GM23338 (cell line): ENCODE results near the gene SRGAP1. TPM values are rescaled to one million over a fixed set of nuclear protein-coding genes. Genes with fewer than 3 reads are reported as not detected.

Experiments
- ATAC-seq: fragments of 200-7000 bp; cut with Tn5 transposase; 3 replicates; pipeline ENCODE4 v1.9.1; 2020
- DNase-seq: peaks from one replicate; pipeline ENCODE4 v3.0.0-alpha.2; 2015; ENCODE audit warnings: low spot score
- H2AFZ ChIP-seq: fragments of 200-600 bp; sonication (generic); 2 replicates; pipeline ENCODE4 v1.8.0; 2016; ENCODE audit warnings: antibody characterized with exemption, mild to moderate bottlenecking, moderate library complexity
- H3F3A ChIP-seq: fragments of 200-600 bp; sonication (generic); replicated peaks from 2 replicates; pipeline ENCODE4 v1.8.0; 2017; ENCODE audit warnings: antibody characterized with exemption, mixed run types, low read depth
- H3K27ac ChIP-seq: fragments of 200-600 bp; sonication (generic); 2 replicates; pipeline ENCODE4 v1.6.1; 2016; ENCODE audit warnings: low read depth
- H3K27me3 ChIP-seq: fragments of 200-600 bp; sonication (generic); 2 replicates; pipeline ENCODE4 v1.8.0; 2016; ENCODE audit warnings: mild to moderate bottlenecking, mixed run types, moderate library complexity; ENCODE audit not compliant: insufficient read depth
- H3K36me3 ChIP-seq: fragments of 200-600 bp; sonication (generic); 2 replicates; pipeline ENCODE4 v1.8.0; 2016; ENCODE audit warnings: mild to moderate bottlenecking; ENCODE audit not compliant: insufficient read depth
- H3K4me1 ChIP-seq: fragments of 200-600 bp; sonication (generic); 2 replicates; pipeline ENCODE4 v1.8.0; 2016; ENCODE audit warnings: mild to moderate bottlenecking, moderate library complexity; ENCODE audit not compliant: insufficient read depth
- H3K4me2 ChIP-seq: fragments of 200-600 bp; sonication (generic); 2 replicates; pipeline ENCODE4 v1.7.1; 2017; ENCODE audit warnings: mixed run types
- H3K4me3 ChIP-seq: fragments of 200-600 bp; sonication (generic); 2 replicates; pipeline ENCODE4 v1.6.1; 2016; ENCODE audit warnings: mixed run types
- H3K79me2 ChIP-seq: fragments of 200-600 bp; sonication (generic); replicated peaks from 2 replicates; pipeline ENCODE4 v1.8.0; 2017; ENCODE audit warnings: mild to moderate bottlenecking; ENCODE audit not compliant: insufficient read depth
- H3K9me2 ChIP-seq: fragments of 200-600 bp; sonication (generic); 2 replicates; pipeline ENCODE4 v1.8.0; 2017; ENCODE audit not compliant: insufficient read depth
- H4K20me1 ChIP-seq: fragments of 200-600 bp; sonication (generic); replicated peaks from 2 replicates; pipeline ENCODE4 v1.8.0; 2017; ENCODE audit warnings: mild to moderate bottlenecking; ENCODE audit not compliant: insufficient read depth
- H3K27ac Mint-ChIP-seq: 2 replicates; pipeline ENCODE4 v1.8.0; 2020; ENCODE audit warnings: inconsistent platforms, mild to moderate bottlenecking, moderate library complexity, mixed read lengths
- H3K27me3 Mint-ChIP-seq: 3 replicates; pipeline ENCODE4 v1.8.0; 2022; ENCODE audit warnings: low read depth, mild to moderate bottlenecking, moderate library complexity, mixed read lengths, inconsistent platforms; ENCODE audit not compliant: insufficient read depth, poor library complexity
- H3K36me3 Mint-ChIP-seq: 3 replicates; pipeline ENCODE4 v1.8.0; 2021; ENCODE audit warnings: low read depth, mild to moderate bottlenecking, inconsistent platforms, moderate library complexity, mixed read lengths
- H3K4me1 Mint-ChIP-seq: 3 replicates; pipeline ENCODE4 v1.8.0; 2020; ENCODE audit warnings: mild to moderate bottlenecking, inconsistent platforms, mixed read lengths
- H3K4me3 Mint-ChIP-seq: 3 replicates; pipeline ENCODE4 v1.8.0; 2021; ENCODE audit warnings: moderate library complexity, mild to moderate bottlenecking, inconsistent platforms, mixed read lengths
- H3K9me3 Mint-ChIP-seq: 3 replicates; pipeline ENCODE4 v1.8.0; 2020; ENCODE audit warnings: moderate library complexity, mild to moderate bottlenecking, inconsistent platforms, mixed read lengths
- CREB1 ChIP-seq: fragments of 250-450 bp; sonication (Bioruptor Pico); IDR thresholded peaks from 2 replicates; pipeline ENCODE4 v1.5.0; 2020; ENCODE audit warnings: low read depth, mild to moderate bottlenecking, moderate library complexity
- CTCF ChIP-seq, 2 experiments: fragments of 200-600 bp in 1 of 2; sonication (generic) in 1 of 2; conservative IDR thresholded peaks; 2 replicates each; pipeline versions ENCODE4 v1.5.1 to v1.6.1; 2016 to 2017; ENCODE audit warnings: antibody characterized with exemption in 2 of 2, low read depth in 2 of 2, mild to moderate bottlenecking in 2 of 2, moderate library complexity in 1 of 2
- ETS1 ChIP-seq: IDR thresholded peaks from 2 replicates; pipeline ENCODE4 v1.6.1; 2016; ENCODE audit warnings: antibody characterized with exemption
- EZH2 ChIP-seq: fragments of 200-600 bp; sonication (generic); IDR thresholded peaks from one replicate; pipeline ENCODE4 v1.8.0; 2017; ENCODE audit warnings: antibody characterized with exemption, mild to moderate bottlenecking, low read depth; ENCODE audit not compliant: unreplicated experiment
- EZH2phosphoT487 ChIP-seq: fragments of 200-600 bp; sonication (generic); IDR thresholded peaks from one replicate; pipeline ENCODE4 v1.8.1; 2018; ENCODE audit warnings: antibody characterized with exemption; ENCODE audit not compliant: unreplicated experiment
- JUNB ChIP-seq: IDR thresholded peaks from one replicate; pipeline ENCODE4 v1.6.1; 2016; ENCODE audit warnings: antibody characterized with exemption; ENCODE audit not compliant: unreplicated experiment
- NANOG ChIP-seq: IDR thresholded peaks from 2 replicates; pipeline ENCODE4 v1.6.1; 2016; ENCODE audit warnings: antibody characterized with exemption, borderline replicate concordance
- POLR2AphosphoS5 ChIP-seq: IDR thresholded peaks from 2 replicates; pipeline ENCODE4 v1.6.1; 2016; ENCODE audit warnings: antibody characterized with exemption, low read depth
- REST ChIP-seq: IDR thresholded peaks from one replicate; pipeline ENCODE4 v1.6.1; 2018; ENCODE audit warnings: antibody characterized with exemption; ENCODE audit not compliant: unreplicated experiment
- STAT1 ChIP-seq: IDR thresholded peaks from one replicate; pipeline ENCODE4 v1.6.1; 2016; ENCODE audit warnings: antibody characterized with exemption; ENCODE audit not compliant: unreplicated experiment
- ZNF114 ChIP-seq: fragments of 250-450 bp; sonication (Bioruptor Pico); IDR thresholded peaks from 2 replicates; pipeline ENCODE4 v1.5.0; 2020; ENCODE audit warnings: mild to moderate bottlenecking, moderate library complexity
- ZNF331 ChIP-seq: fragments of 250-450 bp; sonication (Bioruptor Pico); IDR thresholded peaks from 2 replicates; pipeline ENCODE4 v1.5.0; 2020; ENCODE audit warnings: low read depth, mild to moderate bottlenecking, moderate library complexity
- ZNF462 ChIP-seq: fragments of 250-450 bp; sonication (Bioruptor Pico); IDR thresholded peaks from 2 replicates; pipeline ENCODE4 v1.5.0; 2020; ENCODE audit warnings: mild to moderate bottlenecking, moderate library complexity
- polyA plus RNA-seq: library from polyadenylated mRNA; unstranded; fragments of >200 nt; fragmentation: Nextera tagmentation; extraction: Ambion mirVana; gene quantifications from 2 replicates; pipeline ENCODE4 v1.2.1, GENCODE V29; 2016
- total RNA-seq: library from RNA; depleted of rRNA; stranded (reverse); fragments of >200 nt; shearing (Covaris generic); gene quantifications from 2 replicates; pipeline ENCODE4 v1.2.3, GENCODE V29; 2014

The SRGAP1 gene
- total and polyA plus RNA-seq, 2 experiments from 2014 or later, result 6.1 to 8.1 TPM

GRCh38 chr12:63996556-63996955 is 152.1 kb downstream of the SRGAP1 start:
- Mint-ChIP-seq H3K9me3 (no peaks in the 10 kb centered on the region), H3K27ac (no peak overlapping the region), H3K27me3 (no peaks in the 10 kb centered on the region), H3K36me3 (no peaks in the 10 kb centered on the region), H3K4me1 (peaks cover 19% of the 10 kb centered on the region; the same call in 2 of the 3 replicates), H3K4me3 (no peak overlapping the region)
- DNase-seq (no peak), ATAC-seq (no peak)
- Histone ChIP-seq H3K79me2 (no peaks in the 10 kb centered on the region), H3F3A (no peaks in the 10 kb centered on the region), H3K4me2 (no peak overlapping the region), H3K9me2 (no peaks in the 10 kb centered on the region), H3K4me3 (no peak overlapping the region), H3K27me3 (no peaks in the 10 kb centered on the region), H3K27ac (no peak overlapping the region), H3K36me3 (no peaks in the 10 kb centered on the region), H2AFZ (no peak overlapping the region), H3K4me1 (peaks cover 10% of the 10 kb centered on the region), H4K20me1 (no peaks in the 10 kb centered on the region)
- no peak for TF ChIP-seq POLR2AphosphoS5
- no peak for TF ChIP-seq REST
- TF ChIP-seq CTCF (conservative IDR thresholded peaks at IDR 0.05; ENCODE audit: low read depth in 2 of 2), result no peak
- no peak for TF ChIP-seq EZH2phosphoT487
- no peak for TF ChIP-seq STAT1
- no peak for TF ChIP-seq EZH2
- TF ChIP-seq ZNF331 (CRISPR knock-in tag), result no peak
- no peak for TF ChIP-seq ZNF114 (CRISPR knock-in tag)
- TF ChIP-seq CREB1 (CRISPR knock-in tag), result no peak
- TF ChIP-seq NANOG, result no peak
- no peak for TF ChIP-seq JUNB
- no peak for TF ChIP-seq ZNF462 (CRISPR knock-in tag)
- TF ChIP-seq ETS1, result no peak
